Medulla oblongata (tissue), 1 donor: ENCODE results near the gene TFAP2A.

Experiments used
- DNase-seq: peaks from one replicate; pipeline ENCODE4 v3.0.0-alpha.2; 2015; ENCODE audit errors: extremely low spot score

TFAP2A gene

DNA sequence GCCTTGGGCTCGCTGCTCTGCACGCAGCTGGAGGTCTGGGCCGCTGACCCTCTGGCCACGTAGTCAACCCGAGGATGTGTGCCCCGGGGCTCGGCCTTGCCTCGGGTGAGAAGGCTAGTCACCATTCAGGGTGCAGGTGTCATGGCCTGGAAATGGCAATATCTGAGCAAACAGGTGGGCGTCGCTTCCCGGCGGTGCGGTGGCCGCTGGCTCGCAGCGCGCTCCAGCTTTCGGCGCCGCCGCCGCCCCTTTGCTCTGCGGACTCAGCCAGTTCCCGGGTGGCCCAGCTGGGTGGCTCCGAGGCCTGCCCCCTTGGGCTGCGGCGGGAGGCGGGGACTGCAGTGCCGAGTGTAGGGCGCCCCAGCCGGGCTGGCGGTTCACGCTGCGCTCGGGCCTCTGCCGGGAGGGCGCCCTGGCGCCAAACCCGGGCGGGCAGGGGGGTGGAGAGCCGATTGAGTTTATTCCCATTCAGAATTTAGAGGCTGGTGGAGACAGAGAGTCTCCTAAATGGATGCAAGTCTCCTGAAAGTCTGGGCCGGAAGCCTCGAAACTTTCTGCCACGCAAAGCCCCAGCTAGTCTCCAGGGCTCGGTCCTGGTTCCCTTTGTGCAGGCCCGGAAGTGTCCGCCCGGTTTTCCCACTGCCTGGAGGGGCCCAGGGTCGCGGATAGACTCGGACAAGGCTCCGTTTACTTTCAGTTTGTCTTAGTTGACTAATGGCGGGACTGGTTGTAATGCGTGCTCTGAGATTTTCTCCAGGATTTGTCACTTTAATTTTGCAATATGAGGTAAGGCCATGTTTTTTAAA, 11.3 kb upstream of the TFAP2A start:
- no peak for DNase-seq

- no peak for DNase-seq
Measured at GRCh38 chr6:10425176-10425974, 10.5 kb upstream of the TFAP2A start.

GRCh38 chr6:10424040-10424439, 9.2 kb upstream of the TFAP2A start:
- no peak for DNase-seq

DNA sequence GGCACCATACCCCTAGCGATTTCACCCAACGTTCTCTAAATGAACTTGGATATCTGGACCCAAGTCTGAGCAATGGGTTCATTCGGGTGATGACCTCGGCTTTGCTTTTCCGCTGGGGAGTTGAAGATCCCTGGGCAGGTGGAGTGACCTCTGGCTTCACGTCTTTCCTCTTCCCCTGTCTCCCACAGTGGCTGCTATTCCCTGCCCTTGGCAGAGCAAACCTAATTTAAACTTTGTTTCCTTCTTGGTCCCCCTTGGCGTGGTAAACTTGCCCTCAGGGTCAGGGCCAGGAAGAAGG, 7.8 kb upstream of the TFAP2A start:
- DNase-seq: no peak

DNA sequence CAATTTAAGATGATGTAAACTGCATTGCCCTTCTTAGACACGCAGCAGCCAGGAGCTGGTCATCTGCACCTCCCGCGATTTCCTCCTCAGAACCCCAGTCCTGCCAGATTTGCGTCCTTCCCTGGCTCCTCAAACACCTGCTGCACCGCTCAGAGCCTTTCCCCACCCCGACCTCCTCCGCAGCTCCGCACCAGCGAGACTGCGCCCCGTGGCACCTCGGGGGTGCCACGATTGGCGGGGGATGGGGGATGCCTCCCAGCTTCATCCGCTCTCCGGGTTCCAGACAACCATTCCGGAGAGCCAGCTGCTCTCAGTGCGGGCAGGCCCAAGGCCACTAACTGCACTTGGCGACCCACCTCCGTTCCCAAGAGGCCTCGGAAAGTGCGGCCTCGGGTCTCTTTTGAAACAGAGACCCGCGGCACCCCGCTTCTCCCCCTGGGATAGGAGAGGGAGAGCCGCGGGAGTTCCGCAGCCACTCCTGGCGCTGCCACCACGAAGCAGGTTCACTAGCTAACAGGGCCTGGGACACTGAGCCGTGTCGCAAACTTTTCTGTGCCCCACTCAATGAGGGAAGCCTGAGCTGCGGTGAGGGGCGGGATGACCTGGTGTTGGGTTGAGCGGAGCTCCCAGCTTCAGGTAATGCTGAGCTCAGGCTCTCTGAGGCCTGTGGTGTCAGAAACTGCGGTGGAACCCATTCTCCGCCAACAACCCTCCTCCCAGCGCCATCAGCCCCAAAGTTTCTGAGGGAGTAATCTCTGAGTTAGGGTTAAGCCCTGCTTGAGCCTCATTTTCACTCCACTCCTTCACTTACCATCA, 7.3 kb upstream of the TFAP2A start:
- no peak for DNase-seq

DNA sequence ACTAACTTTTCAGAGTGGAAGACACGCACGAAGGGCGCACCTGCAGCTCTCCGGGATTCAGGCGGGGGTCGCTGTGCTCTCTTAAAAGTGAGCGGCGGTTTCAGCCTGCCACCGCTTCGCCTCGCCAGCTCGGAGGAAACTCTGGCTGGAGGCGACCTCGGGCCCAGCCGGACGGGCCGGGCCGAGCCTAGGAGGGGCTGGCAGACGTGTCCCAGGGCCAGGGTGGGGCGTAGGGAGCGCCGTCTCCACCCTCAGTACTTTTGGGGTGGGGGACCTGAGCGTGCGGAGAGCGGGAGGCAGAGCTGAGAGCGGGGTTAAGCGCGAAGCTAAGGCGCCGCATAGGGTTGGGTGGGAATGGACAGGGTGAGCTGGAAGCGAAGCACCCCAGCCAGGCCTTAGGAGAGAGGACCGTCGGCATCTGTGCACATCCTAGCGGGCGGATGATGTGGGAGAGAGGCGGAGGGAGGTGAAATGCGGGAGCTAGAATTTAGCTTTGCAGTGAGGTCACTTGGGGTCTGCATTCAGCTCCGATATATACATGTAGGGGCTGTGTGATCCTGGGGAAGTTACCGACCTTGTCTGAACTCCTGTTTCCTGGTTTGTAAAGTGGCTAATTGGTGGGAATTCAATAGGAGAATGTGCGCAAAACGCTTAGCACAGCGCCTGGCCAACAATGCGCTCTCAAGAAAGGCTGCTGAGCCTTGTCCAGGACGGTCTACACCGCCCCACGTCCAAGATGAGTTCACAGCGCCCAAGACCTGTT, 6.5 kb upstream of the TFAP2A start:
- no peak for DNase-seq

DNA sequence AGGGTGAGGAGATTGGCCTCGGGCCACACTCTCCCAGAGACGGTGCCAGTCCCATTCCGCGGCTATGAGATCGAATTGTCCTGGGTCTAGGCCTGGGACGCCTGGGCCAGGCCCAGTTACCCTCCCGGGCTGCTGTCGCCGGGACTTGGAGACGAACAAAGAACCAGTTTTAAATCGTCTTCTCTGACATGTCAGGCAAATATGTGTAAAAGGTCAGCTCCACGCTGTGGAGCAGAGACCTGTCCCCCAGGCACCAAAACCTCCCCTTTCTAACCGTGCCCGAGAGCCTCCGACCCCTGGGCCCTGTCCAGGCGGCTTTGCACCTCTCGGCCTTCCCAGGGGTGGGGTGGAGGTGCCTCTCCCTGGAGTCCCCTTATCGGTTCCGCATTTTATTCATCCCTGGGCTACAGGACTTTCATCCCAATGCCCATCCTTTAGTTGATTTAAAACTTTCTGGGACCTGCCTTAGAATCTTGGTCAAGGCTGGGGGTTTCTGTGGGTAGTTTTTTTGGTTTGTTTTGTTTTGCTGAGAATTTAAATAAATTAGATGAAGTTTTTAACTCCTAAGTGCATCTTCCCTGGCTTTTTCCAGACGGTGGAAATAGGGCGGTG, 5.8 kb upstream of the TFAP2A start:
- DNase-seq: no peak

GRCh38 chr6:10419749-10420545, 5.1 kb upstream of the TFAP2A start:
- DNase-seq: no peak

DNA sequence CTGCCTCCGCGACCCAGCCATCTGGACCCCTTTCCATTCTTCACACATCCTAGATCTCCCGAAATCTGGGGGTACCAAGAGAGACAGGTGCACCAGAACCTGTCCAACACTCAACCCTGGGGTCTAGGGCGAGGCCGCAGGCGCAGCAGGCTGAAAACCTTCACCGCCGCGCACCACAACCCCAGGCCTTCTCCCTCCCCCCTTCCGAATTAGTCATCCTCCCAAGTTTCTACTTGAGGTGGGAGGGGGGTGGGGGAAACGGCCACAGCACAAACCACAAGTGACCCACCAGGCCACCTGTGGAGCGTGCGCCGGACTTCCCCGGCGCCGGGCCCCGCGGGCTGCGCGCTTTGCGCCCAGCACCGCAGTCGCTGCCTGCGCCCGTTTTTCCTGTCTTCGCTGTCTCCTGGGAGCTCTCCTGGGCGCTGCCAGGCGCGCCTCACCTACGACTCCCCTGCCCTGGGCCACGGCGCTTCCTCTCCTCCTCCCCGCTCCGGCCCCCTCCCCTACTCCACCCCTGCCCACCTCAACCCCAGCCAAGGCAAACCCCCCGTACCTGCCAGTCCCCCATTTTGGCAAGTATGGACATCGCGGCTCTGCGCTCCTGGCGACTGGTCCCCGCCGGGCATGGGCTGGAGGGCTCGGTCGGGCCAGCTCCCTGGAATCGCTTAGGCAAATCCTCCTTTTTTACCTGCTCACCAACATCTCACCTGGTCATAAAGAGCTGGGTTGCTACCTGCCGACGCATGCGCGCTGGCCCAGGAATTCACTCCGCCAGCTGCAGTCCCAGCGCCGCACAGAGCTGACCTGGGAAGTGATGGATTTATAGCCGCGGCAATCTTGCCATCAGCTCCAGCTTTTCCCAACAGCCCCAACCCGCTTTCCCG, 4.2 kb upstream of the TFAP2A start:
- no peak for DNase-seq

DNA sequence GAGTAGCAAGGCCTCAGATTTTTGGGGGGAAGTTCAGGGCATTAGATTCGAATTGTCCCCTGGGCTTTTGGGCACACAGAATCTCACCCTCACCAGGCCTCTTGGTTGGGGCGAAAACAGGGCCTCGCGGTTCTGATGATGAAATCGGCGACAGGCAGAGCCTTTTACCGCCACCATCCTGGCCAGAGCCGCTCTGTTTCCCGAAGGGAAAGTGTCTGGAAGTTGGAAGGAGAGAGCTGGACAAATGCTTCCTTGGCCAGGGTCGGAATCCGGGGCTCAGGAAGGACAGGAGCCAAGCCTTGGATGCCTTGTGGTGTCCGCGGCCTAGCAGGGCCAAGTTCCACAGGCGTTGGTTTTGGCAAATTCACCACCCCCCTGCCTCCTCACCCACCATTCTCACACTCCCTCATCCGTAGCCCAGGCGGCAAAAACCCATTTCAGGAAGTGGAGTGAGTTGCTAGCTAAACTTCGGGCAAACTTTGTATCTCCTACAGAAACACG, 3.5 kb upstream of the TFAP2A start:
- no peak for DNase-seq

GRCh38 chr6:10417681-10418104, 2.8 kb upstream of the TFAP2A start:
- no peak for DNase-seq

- no peak for DNase-seq
Measured at GRCh38 chr6:10416863-10417641, 2.2 kb upstream of the TFAP2A start.

DNA sequence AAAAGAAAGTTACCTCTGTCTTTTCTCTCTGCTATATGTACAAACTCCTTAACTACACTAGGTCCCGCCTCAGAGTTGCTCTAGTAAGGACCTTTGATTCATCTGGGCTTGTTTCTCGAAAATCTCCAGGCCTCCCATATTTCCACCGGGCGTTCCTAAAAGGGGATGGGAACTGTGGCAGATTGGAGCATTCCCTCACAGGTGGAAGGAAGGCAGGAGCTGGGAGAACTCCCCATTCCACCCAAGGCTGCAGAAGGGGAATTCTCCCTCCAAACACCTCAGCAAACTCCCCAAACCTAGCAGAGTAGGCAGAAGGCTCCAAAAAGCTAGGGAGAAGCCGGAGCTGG, 1.6 kb upstream of the TFAP2A start:
- no peak for DNase-seq

- DNase-seq: no peak
Measured at GRCh38 chr6:10415617-10416480, 975 bp upstream of the TFAP2A start.

DNA sequence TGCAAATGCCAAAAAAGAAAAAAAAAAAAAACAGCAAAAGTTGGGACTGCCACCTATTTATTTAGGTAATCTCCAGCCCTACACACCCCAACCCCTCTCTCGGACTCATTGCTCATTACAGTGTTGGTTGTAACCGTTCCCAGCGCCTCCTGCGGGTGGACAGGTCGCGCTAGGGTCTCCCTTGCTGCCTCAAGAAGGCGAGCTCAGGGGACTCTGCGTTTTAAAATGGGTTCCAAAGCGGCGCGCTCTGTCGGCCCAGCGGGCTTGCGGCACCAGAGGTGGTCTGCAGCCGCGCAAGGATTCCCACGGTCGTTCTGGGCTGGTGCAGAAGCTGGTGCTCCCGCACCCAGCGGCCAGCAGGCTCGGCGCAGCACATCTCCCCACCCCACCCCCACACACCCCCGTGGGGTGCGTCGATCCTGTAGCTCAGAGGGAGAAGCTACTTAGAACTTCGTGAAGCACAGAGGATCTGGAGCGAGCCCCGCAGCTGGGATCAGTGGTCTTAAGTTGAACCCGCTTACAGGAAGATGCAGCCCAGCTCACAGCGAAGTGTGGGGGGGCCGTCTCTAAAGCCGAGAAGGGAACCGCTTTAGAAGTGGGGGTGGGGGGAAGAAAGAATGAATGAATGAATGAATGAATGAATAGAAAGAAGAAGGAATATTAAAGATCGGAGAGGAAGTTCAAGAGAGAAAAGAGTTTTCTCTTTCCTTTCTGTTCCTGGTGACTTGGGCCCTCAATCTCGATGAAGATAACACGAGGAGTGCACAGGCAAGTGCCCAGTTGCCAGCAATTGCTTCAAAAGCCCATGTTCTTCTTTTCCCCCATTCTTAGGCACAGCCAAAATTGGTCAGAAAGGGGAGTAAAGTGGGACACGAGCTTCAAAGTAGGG, 780 bp downstream of the TFAP2A start:
- no peak for DNase-seq

DNA sequence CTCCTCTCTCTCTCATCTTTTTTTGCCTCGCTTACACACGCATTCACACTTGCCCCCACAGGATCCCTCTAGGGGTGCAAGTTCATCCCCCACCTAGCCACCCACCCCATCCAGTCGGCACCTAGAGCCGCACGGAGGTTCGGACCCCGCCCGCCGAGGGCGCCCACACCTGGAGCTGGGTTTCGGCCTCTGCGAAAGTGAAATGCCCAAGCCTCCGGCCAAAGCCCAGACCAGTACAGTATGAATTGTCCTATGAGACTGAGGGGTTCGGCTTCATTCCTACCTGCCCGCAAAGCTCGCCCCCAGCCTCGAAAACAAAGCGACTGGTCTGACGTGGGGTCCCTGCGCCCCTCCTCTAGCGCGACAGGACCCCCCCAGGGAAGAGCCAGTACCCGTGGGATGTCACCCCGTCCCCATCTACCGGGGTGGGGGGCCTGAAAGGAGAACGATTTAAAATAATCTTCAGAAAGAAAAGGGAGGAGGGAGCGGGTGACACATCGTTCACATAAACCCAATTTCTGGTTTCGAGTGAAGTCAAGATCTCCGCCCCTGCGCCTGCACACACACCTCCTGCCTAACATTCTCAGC, 1.5 kb downstream of the TFAP2A start:
- DNase-seq: no peak
